ENCODE results near the gene GPC6.
A peak's percentile ranks its signal among the peaks of the same experiment; 100 is the strongest.

The GPC6 gene

GRCh38 chr13:93753639-93754038 is 527.0 kb downstream of the GPC6 start:
- no peak for DNase-seq

GRCh38 chr13:93755341-93755740 is 528.7 kb downstream of the GPC6 start:
- DNase-seq = no peak

GRCh38 chr13:93758575-93758974 is 532.0 kb downstream of the GPC6 start:
- peak; percentile 1 for DNase-seq

- no peak for DNase-seq
These were observed 536.3 kb downstream of the GPC6 start for GRCh38 chr13:93762708-93763426.

- DNase-seq = no peak
These were observed 538.5 kb downstream of the GPC6 start for GRCh38 chr13:93765062-93765461.

- no peak for DNase-seq
These were observed 539.2 kb downstream of the GPC6 start for GRCh38 chr13:93765811-93766210.

GRCh38 chr13:93766719-93767118 is 540.1 kb downstream of the GPC6 start:
- no peak for DNase-seq

GRCh38 chr13:93767180-93767916 is 540.7 kb downstream of the GPC6 start:
- no peak for DNase-seq

GRCh38 chr13:93767917-93768409 is 541.4 kb downstream of the GPC6 start:
- DNase-seq = no peak

- no peak for DNase-seq
These were observed 542.5 kb downstream of the GPC6 start for GRCh38 chr13:93769101-93769500.

- no peak for DNase-seq
These were observed 543.0 kb downstream of the GPC6 start for GRCh38 chr13:93769607-93770006.

- no peak for DNase-seq
These were observed 544.6 kb downstream of the GPC6 start for GRCh38 chr13:93771227-93771626.

- DNase-seq = no peak
These were observed 545.2 kb downstream of the GPC6 start for GRCh38 chr13:93771782-93772181.

- no peak for DNase-seq
These were observed 547.9 kb downstream of the GPC6 start for GRCh38 chr13:93774506-93774905.

GRCh38 chr13:93775027-93775426 is 548.4 kb downstream of the GPC6 start:
- DNase-seq = no peak

- DNase-seq = no peak
These were observed 549.0 kb downstream of the GPC6 start for GRCh38 chr13:93775507-93776108.

- no peak for DNase-seq
These were observed 550.3 kb downstream of the GPC6 start for GRCh38 chr13:93776936-93777335.

- no peak for DNase-seq
These were observed 550.9 kb downstream of the GPC6 start for GRCh38 chr13:93777504-93777903.

- no peak for DNase-seq
These were observed 551.9 kb downstream of the GPC6 start for GRCh38 chr13:93778548-93778947.

GRCh38 chr13:93784191-93784590 is 557.6 kb downstream of the GPC6 start:
- DNase-seq = no peak

- DNase-seq = no peak
These were observed 560.4 kb downstream of the GPC6 start for GRCh38 chr13:93786846-93787489.

- no peak for DNase-seq
These were observed 561.8 kb downstream of the GPC6 start for GRCh38 chr13:93788456-93788855.

- DNase-seq = peak; percentile 22
These were observed 562.5 kb downstream of the GPC6 start for GRCh38 chr13:93789058-93789457.

All from activated CD4-positive, alpha-beta T cell treated with anti-CD3 and anti-CD28 coated beads, Interleukin-2, Interleukin-6, amounts not matched to agents 100 ng/mL and 50 ng/mL, durations not matched to agents 16 hours and 8 hours (primary cell).